Measurements from ENCODE around the gene SMPD3. TPM values are rescaled to one million over a fixed set of nuclear protein-coding genes. Genes with fewer than 3 reads are reported as not detected.

The SMPD3 gene
- total RNA-seq, 1 experiment from 2014 or later, result 0.77 TPM

DNA sequence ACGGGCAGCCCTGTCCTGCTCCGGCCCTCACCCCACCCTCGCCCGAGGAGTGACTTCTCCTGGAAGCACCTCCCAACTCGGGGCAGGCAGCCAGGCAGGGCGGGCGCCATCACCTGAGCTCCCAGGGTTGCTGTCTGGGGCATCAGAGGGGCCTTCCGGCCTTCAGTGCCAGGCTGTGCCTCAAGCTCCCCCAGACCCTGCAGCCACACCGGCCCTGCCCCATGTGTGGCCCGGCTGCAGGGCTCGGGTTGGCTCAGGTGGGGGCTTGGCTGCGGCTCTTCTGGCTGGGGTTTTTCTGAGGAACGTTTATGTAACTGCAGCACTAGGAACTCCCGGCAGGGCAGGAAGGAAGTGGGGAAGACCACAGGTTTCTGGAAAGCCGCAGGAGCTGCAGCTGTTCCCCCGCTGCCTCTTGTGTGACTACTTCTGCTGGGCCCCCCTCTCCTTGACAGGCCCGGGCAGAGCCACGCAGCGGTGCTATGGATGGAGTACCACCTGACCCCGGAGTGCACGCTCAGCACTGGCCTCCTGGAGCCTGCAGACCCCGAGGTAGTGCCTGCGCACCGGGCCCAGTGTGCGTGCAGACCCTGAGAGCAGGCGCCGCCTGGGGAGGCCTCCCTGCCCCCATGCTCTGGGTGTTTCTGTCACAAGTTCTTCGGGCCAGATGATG lies 91.9 kb downstream of the SMPD3 start:
- DNase-seq (ENCODE audit: low read depth, low spot score) (no peak), ATAC-seq (no peak)
- H3K9me3 ChIP-seq (ENCODE audit: control insufficient read depth, insufficient read depth, low read depth, low read length), result no peaks in the 10 kb centered on the region
- in situ Hi-C loops (cut with HindIII; ENCODE audit: low pct_unique_long_range_greater_than_20kb, low sequenced_read_pairs), result no loop called here
- H3K36me3 ChIP-seq (ENCODE audit: control insufficient read depth, insufficient read depth, low read length), result no peaks in the 10 kb centered on the region
- no peak overlapping the region for H3K27ac ChIP-seq (ENCODE audit: low read length)
- TF ChIP-seq SIN3A (IDR thresholded peaks at IDR 0.05; ENCODE audit: borderline replicate concordance, insufficient read depth, low read depth, low read length), result no peak
- TF ChIP-seq CTCF (IDR thresholded peaks at IDR 0.05), result no peak
- TF ChIP-seq POLR2AphosphoS5 (IDR thresholded peaks at IDR 0.05; ENCODE audit: low read depth, low read length), result no peak
- TF ChIP-seq, protein P1, sequence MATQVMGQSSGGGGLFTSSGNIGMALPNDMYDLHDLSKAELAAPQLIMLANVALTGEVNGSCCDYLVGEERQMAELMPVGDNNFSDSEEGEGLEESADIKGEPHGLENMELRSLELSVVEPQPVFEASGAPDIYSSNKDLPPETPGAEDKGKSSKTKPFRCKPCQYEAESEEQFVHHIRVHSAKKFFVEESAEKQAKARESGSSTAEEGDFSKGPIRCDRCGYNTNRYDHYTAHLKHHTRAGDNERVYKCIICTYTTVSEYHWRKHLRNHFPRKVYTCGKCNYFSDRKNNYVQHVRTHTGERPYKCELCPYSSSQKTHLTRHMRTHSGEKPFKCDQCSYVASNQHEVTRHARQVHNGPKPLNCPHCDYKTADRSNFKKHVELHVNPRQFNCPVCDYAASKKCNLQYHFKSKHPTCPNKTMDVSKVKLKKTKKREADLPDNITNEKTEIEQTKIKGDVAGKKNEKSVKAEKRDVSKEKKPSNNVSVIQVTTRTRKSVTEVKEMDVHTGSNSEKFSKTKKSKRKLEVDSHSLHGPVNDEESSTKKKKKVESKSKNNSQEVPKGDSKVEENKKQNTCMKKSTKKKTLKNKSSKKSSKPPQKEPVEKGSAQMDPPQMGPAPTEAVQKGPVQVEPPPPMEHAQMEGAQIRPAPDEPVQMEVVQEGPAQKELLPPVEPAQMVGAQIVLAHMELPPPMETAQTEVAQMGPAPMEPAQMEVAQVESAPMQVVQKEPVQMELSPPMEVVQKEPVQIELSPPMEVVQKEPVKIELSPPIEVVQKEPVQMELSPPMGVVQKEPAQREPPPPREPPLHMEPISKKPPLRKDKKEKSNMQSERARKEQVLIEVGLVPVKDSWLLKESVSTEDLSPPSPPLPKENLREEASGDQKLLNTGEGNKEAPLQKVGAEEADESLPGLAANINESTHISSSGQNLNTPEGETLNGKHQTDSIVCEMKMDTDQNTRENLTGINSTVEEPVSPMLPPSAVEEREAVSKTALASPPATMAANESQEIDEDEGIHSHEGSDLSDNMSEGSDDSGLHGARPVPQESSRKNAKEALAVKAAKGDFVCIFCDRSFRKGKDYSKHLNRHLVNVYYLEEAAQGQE (IDR thresholded peaks at IDR 0.05; ENCODE audit: insufficient read depth in 1 of 2, low read depth in 2 of 2, low read length in 1 of 2), result no peak
- no peak for TF ChIP-seq TCF7L2 (IDR thresholded peaks at IDR 0.05; ENCODE audit: low read depth, low read length)
- no peak overlapping the region for H3K4me3 ChIP-seq (ENCODE audit: low read depth in 2 of 2, low read length in 2 of 2)
- ChIA-PET POLR2A (no interaction called here), CTCF (no interaction called here)
- no peaks in the 10 kb centered on the region for H3K4me1 ChIP-seq (ENCODE audit: control insufficient read depth, insufficient read depth, low read length)
- no peaks in the 10 kb centered on the region for H3K27me3 ChIP-seq (ENCODE audit: control insufficient read depth, insufficient read depth, low read length)
- intact Hi-C loops (cut with micrococcal nuclease; ENCODE audit: unreplicated experiment), result no loop called here
- no TSS peak for BruUV-seq (replicated peaks)

- in situ Hi-C loops (cut with HindIII; ENCODE audit: low pct_unique_long_range_greater_than_20kb, low sequenced_read_pairs), result no loop called here
- no peak for DNase-seq (ENCODE audit: low read depth, low spot score)
- no peak overlapping the region for H3K27ac ChIP-seq (ENCODE audit: low read length)
- ATAC-seq, result no peak
- intact Hi-C loops (cut with micrococcal nuclease; ENCODE audit: unreplicated experiment), result no loop called here
- TF ChIP-seq CTCF (IDR thresholded peaks at IDR 0.05) (peak; percentile 9; the same call in 1 of the 2 replicates), SIN3A (IDR thresholded peaks at IDR 0.05; ENCODE audit: borderline replicate concordance, insufficient read depth, low read depth, low read length) (no peak), TCF7L2 (IDR thresholded peaks at IDR 0.05; ENCODE audit: low read depth, low read length) (no peak), POLR2AphosphoS5 (IDR thresholded peaks at IDR 0.05; ENCODE audit: low read depth, low read length) (no peak)
- TF ChIP-seq, protein P1 (IDR thresholded peaks at IDR 0.05; ENCODE audit: insufficient read depth in 1 of 2, low read depth in 2 of 2, low read length in 1 of 2), result no peak
- no peaks in the 10 kb centered on the region for H3K36me3 ChIP-seq (ENCODE audit: control insufficient read depth, insufficient read depth, low read length)
- no peaks in the 10 kb centered on the region for H3K4me1 ChIP-seq (ENCODE audit: control insufficient read depth, insufficient read depth, low read length)
- BruUV-seq (replicated peaks), result no TSS peak
- H3K9me3 ChIP-seq (ENCODE audit: control insufficient read depth, insufficient read depth, low read depth, low read length), result no peaks in the 10 kb centered on the region
- ChIA-PET POLR2A (no interaction called here), CTCF (interaction anchor here (0.6 kb wide), 1 partner anchor 20 kb away, joined by 7 read pairs; no protein-coding TSS in a partner anchor)
- H3K27me3 ChIP-seq (ENCODE audit: control insufficient read depth, insufficient read depth, low read length), result no peaks in the 10 kb centered on the region
- H3K4me3 ChIP-seq (ENCODE audit: low read depth in 2 of 2, low read length in 2 of 2), result no peak overlapping the region
Measured at GRCh38 chr16:68355447-68356248, 92.7 kb downstream of the SMPD3 start.
